HG03175 (cell line): ENCODE measurements around the gene IPO5.
"Not testable (repeated sequence)": the region's sequence is repeated elsewhere in the genome, so short reads cannot be mapped to it uniquely, and the experiment has no call there.

ENCODE experiments used
- ATAC-seq: cut with Tn5 transposase; IDR thresholded peaks from one replicate; pipeline ENCODE4 v1.9.1; 2021; ENCODE audit warnings: mild to moderate bottlenecking, moderate library complexity; ENCODE audit not compliant: unreplicated experiment

Gene IPO5

DNA sequence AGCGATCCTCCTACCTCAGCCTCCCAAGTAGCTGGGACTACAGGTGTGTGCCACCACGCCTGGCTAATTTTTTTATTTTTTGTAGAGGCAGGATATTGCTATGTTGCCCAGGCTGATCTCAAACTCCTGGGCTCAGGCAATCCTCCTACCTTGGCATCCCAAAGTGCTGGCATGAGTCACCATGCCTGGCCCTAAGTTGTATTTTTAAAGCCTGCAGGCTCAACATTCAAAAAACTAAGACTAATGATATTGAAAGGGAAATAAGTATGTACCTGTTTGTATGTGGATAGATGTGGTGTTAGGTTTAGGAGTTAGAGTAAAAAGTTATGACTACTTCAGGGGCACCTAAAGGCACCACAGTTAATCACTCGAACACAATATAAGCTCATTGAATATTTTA, 5.4 kb upstream of the IPO5 start:
- ATAC-seq, result no peak

DNA sequence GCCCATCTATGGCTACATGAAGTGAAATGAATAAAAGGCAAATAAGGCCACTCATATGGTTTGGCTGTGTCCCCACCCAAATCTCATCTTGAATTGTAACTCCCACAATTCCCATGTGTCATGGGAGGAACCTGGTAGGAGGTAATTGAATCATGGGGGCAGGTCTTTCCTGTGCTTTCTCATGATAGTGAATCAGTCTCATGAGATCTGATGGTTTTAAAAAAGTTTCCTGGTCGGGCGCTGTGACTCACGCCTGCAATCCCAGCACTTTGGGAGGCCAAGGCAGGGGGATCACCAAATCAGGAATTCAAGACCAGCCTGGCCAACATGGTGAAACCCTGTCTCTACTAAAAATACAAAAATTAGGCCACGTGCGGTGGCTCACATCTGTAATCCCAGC, 4.2 kb upstream of the IPO5 start:
- ATAC-seq, result not testable (repeated sequence)

DNA sequence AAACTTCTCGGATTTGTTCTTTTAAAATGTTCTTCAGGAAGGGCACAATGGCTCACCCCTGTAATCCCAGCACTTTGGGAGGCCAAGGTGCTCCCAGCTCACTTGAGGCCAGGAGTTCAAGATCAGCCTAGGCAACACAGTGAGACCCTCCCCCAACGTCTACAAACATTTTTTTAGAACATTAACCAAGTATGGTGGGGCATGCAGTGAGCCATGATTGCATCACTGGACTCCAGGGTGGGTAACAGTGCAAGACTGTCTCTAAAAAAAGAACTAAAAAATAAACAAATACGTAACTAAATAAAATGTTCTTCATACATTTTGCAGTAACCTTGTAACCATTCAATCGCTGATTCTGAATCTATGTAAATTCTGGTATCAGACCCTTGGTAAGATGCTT, 2.1 kb upstream of the IPO5 start:
- no peak for ATAC-seq

DNA sequence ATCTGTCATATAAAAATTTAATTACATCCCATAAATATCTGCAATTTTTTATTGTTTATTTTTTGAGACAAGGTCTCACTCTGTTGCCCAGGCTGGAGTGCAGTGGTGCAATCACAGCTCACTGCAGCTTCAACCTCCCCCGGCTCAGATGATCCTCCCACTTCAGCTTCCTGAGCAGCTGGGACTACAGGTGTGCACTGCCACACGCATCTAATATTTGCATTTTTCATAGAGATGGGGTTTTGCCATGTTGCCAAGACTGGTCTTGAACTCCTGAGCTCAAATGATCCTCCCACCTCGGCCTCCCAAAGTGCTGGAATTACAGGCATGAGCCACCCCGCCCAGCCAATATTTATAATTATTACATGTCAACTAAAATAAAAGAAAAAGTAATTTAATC, 644 bp upstream of the IPO5 start:
- ATAC-seq, result not testable (repeated sequence)

DNA sequence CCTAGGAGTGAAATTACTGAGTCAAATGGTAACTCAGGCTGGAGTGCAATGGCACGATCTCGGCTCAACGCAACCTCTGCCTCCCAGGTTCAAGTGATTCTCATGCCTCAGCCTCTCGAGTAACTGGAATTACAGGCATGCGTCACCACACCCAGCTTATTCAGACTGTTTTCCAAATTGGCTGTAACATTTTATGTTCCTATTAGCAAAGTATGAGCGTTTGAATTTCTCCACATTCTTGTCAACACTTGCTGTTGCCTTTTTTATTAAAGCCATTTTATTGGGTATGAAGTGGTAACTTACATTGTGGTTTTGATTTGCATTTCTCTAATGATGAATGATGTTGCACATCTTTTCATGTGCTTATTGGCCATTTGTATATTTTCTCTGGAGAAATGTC, 7.9 kb downstream of the IPO5 start:
- no peak for ATAC-seq

DNA sequence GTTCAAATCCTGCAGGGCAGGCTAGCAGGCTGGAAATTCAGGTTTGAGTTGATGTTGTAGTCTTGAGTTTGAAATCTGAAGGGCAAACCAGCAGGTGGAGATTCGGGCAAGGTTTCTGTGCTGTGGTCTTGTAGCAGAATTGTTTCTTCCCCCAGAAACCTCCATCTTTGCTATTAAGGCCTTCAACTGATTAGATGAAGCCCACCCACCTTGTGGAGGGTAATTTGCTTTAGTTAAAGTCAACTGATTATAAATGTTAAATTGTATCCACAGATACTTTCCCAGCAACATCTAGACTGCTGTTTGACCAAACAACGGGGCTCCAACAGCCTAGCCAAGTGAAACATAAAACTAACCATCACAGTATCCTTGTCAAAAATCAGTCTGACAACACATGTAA, 9.4 kb downstream of the IPO5 start:
- ATAC-seq, result no peak

DNA sequence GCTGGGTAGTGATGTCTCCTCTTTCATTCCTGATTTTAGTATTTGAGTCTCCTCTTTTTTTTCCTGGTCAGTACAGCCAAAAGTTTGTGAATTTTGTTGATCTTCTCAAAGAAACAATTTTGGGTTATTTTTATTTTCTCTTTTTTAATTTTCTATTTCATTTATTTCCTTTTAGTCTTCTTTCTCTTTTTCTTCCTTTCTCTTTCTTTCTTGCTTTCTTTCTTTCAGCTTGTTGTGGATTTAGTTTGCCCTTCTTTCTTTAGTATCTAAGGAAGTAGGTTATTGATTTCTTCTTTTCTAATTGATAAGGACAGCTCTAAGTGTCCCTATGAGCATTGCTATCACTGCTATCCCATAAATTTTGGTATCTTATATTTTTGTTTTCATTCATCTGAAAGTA, 13.8 kb downstream of the IPO5 start:
- ATAC-seq, result no peak

DNA sequence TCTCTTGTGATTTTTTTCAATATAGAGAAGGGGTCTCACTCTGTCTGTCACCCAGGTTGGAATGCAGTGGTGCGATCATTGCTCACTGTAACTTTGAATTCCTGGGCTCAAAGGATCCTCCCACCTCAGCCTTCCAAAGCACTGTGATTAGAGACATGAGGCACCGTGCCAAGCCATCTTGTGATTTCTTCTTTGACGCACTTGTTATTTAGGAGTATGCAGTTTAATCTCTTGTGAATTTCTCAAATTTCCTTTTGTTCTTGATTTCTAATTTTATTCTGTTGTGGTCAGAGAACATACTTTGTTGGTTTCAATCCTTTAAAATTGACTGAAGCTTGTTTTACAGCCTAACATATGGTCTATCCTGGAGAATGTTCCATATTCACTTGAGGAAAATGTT, 14.5 kb downstream of the IPO5 start:
- ATAC-seq, result no peak

DNA sequence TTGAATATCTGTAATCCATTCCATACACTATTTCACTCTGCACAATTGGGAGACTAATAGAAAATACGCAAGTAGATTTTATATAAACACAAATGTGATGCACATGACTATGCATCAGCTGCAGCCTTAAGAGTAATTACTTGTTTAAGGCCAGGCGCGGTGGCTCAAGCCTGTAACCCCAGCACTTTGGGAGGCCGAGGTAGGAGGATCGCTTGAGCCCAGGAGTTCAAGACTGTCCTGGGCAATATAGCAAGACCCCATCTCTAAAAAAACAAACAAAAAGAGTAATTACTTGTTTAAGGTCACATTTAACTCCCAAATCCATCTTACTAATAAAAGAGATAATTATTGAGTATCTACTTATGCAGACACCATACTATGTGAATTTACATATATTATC, 18.0 kb downstream of the IPO5 start:
- ATAC-seq, result no peak

DNA sequence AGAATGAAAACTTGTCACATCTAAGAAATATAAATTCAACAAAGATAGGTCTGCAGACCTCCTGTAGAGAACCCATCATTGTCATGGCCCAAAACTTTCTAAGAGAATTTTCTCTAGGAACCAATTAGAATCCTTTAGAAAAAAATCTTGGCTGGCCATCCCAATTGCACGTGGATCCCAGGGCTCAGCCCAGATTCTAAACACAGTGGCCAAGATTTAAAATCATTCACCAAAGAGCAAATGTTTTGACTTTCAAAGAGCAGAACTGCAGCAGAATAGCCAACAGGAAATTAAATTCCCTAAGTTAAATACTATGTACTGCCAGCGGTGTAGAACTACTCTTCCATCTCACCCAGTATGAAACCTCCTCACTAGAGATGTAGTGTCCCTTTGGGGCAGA, 21.3 kb downstream of the IPO5 start:
- ATAC-seq, result no peak

DNA sequence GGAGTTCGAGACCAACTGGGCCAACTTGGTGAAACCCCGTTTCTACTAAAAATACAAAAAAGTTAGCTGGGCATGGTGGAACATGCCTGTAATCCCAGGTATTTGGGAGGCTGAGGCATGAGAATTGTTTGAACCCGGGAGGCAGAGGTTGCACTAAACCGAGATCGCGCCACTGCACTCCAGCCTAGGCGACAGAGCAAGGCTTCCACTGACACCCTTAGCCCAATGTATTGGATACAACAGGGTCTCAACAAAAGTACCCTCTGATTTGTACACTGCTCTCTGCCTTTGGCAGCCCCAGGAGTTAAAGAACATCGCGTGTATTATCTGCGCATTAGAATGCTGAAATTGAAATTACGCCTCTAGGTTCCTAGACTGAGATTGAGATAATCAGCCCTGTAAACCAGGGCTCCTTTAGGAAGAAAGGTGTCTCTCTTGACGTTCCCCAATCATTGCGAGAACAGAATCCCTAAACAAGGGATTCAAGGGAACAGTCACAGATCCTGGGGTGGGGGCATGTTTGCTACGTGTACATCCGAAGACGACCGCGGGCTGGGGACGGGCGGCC, 21.9 kb downstream of the IPO5 start:
- peak; percentile 2 for ATAC-seq

DNA sequence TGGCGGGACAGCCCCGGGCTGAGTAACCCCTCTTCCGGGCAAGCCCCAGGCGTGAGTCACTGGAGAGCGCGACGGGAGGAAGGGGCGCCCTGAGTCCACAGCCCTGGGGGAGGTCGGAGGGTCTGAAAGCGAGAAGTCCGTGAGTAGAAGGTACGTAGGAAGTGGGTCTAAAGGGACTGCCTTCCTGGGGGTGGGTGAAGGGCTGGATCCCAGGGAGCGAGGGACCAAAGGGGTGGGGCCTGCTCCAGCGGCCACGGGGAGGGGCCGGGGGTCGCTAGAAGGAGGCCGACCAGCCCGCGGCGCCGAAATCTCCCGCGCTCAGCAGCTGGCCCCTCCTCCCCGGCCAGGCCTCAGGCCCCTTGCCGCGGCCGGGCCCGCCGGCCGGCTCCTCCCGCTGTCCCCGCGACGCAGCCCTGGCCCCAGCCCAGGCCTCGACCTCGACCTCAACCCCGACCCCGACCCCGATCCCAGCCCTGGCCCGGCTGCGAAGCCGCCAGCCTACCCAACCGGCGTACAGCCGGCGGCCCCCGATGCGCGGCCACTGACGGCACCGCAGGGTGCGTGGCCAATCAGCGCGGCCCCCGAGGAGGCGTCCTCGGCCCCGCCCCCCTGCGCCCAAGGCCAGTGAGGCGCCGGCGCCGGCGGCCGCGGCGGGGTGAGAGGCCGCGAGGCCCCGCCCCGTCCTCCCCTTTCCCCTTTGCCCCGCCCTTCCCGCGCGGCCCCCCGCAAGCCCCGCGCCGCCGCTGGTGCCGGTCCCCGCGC, 22.6 kb downstream of the IPO5 start:
- ATAC-seq, result peak; percentile 91

DNA sequence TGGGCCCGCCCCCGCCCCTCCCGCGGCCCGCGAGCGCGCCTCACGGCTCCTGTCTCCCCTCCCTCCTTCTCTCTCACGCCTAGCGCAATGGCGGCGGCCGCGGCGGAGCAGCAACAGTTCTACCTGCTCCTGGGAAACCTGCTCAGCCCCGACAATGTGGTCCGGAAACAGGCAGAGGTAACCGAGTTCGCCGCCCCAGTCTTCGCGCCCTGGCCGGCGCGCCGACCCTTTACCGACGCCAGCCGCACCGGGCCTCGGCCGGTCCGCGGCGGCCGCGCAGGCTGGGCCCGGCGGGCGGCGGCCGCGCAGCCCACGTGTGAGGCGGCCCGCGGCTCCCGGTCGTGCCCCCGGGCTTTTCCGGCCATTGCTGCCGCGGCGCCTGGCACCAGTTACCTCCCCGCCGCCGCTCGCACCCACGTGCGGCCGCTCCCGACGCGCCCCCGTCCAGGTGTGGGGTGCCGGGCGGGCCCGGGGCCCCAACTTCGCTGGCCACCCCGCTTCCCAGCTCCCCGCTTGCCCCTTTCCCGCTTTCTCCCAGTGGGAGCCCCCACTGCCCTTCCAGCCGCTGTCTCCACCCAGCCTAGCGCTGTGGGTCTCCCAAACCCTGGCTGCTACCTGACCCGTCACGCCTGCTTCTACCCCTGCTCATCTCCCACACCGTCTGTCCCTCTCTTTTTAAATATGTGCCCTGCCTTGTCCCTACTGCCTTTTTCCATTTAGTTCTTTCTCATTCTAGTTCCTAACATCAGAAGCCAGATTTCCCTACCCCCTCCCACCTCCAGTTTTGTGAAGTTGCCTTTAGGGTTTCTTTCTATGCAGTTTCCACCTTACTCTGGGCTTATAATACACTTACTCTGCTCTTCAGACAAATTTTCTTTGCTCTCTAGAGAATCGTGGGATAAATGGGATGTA, 23.4 kb downstream of the IPO5 start:
- peak; percentile 36 for ATAC-seq

DNA sequence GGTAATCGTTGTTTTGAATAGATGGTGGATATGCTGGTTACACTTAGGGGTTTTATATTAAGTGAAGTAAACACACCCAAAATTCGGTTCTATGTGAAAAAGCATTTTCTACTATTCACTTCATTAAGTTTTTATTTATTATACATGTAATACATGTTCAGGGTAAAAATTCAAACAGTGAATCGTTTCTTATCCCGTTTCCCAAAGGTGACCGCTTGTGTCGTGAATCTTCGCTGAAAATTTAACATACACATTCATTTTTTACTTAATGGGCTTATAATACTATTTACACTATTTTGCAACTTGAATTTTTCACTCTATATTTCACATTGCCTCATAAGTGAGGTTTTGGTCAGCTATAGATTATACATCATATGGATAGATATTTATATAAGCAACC, 24.5 kb downstream of the IPO5 start:
- ATAC-seq, result no peak

DNA sequence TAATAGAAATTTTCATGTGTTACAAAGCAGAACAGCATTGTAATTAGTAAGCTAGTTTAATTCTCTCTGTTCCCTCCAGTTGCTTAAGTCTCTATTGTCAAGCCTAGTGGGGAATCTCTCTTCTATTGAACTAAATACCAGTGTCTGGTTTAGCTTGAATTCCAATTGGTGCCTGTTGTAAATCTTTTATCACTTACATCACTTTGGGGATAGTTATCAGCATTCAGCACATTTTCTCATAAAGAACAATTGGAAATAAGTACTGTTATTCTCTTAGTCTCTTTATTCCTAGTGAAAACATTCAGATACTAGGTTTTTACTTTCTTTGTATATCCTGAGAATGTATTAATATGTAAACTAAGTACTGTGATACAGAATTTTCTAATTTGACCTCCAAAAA, 25.2 kb downstream of the IPO5 start:
- no peak for ATAC-seq

DNA sequence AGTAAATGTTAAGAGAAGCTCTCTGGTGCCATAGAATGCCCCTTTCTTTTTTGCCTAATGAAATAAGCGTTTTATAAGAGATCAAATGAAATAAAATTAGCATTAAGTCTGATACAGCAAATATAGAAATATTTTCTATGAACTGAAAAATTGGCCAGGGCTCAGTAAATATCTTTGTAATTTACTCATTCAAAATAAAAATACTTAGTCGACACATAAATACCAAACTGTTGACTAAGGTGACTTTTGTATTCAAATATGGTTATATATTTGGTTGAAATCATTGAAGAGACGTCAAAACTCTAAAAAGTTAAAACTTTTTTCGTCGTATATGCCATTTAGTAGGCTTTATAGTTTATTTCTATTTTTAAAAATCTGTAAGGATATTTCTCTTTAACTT, 25.6 kb downstream of the IPO5 start:
- ATAC-seq, result no peak

DNA sequence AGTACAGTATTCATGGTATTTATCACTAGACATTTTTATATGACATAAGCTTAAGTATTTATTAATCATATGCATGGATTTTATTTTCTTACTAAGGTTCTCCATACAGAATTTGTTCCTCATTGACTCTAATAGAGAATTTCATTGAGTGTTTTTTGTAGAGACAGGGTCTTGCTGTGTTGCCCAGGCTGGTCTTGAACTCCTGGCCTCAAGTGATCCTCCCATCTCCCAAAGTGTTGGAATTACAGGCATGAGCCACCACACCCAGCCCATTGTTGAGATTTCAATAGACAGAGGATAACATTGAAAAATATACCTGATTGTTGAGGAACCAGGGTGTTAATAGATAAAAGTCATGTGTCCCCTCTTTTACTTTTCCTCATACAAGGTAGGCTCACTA, 26.1 kb downstream of the IPO5 start:
- no peak for ATAC-seq

DNA sequence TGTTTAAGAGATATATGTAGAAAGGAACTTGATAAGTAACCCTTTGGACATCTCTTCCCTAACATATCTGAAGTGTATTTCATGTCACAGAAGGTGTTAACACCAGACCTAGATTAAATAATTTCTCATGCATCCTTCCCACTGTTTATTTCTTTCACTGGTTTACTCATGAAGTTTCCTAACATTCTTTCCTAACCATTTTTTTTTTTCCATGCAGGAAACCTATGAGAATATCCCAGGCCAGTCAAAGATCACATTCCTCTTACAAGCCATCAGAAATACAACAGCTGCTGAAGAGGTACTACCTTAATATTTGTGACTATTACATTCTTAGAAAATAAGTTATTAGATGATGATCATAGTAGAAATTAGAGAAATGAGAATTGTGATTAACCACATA, 28.8 kb downstream of the IPO5 start:
- ATAC-seq, result no peak

DNA sequence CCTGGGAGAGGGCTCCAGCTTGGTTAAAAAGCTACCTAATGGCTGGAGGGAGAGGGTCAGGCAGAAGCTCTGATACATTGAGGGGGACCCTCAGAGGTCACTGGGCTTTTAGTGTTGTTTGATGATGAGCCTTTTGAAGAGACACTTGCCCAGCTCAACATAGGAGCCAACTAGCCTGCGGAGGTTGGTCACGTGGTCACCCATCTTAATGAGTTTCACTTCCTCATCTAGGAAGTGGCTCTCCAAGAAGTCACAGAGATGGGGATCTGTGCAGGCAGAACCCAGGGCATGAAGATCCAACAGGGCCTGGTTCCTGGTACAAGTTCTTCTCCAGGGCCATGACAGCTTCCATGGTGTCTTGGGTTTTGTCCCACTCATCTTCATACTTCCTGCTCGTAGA, 33.4 kb downstream of the IPO5 start:
- peak; percentile 95 for ATAC-seq

DNA sequence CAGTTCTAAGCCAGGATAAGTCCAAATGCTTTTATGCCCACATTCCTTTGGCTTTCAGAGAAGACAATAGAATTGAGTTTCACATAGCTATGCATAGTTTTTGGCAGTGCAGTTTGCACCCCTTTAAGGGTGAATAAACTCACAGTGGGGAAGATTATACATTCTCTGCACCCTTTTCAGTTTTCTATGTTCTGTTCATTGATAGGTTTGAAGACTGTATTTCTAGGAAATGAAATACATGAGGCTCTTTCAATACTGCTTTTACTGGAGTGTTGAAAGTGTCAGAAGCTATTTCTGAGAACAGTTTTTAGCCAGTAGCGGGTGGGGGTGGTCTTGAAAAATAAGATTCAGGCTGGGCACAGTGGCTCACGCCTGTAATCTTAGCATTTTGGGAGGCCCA, 46.2 kb downstream of the IPO5 start:
- ATAC-seq, result no peak

DNA sequence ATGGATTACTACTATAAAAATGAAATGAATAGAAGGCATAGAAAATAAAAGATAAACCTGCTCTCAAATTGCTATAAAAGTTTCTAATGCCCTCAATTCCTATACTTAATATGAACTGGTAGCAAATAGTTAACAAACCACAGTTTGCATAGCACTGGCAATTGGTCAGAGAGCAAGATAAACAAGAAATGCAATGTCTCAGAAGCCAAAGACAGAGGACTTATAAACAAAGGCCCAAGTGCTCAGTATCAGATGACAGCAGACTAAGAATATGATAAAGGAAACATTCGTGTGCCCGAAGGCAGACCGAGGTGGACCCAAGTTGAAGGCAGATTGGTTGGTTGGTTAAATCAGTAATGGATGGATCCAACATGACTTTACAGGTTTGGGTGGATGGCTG, 50.6 kb downstream of the IPO5 start:
- ATAC-seq, result no peak

DNA sequence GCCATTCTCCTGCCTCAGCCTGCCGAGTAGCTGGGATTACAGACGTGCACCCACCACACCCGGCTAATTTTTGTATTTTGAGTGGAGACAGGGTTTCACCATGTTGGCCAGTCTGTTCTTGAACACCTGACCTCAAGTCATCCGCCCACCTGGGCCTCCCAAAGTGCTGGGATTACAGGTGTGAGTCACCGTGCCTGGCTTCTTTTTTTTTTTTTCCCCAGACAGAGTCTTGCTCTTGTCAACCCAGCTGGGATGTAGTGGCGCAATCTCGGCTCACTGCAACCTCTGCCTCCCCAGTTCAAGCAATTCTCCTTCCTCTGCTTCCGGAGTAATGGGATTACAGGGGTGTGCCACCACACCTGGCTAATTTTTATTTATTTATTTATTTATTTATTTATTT, 51.5 kb downstream of the IPO5 start:
- ATAC-seq, result not testable (repeated sequence)
